Spinal cord (tissue), 10 donors: Measurements from ENCODE around the gene SAMD10. TPM values are rescaled to one million over a fixed set of nuclear protein-coding genes. Genes with fewer than 3 reads are reported as not detected.

Experiments
- DNase-seq, 6 donors: peaks; one replicate each; pipeline versions ENCODE4 v3.0.0 to v3.0.0-alpha.2; 2013 to 2015; ENCODE audit warnings: low spot score in 6 of 6, low read depth in 4 of 6
- H3K27ac ChIP-seq: one replicate; pipeline ENCODE4 v1.5.1; 2013; ENCODE audit warnings: low read depth, low read length, control low read depth
- H3K27me3 ChIP-seq: one replicate; pipeline ENCODE4 v1.6.1; 2013; ENCODE audit warnings: low read length; ENCODE audit not compliant: control insufficient read depth, insufficient read depth
- H3K36me3 ChIP-seq: one replicate; pipeline ENCODE4 v1.6.1; 2013; ENCODE audit warnings: low read length; ENCODE audit not compliant: control insufficient read depth, insufficient read depth
- H3K4me1 ChIP-seq: one replicate; pipeline ENCODE4 v1.6.1; 2013; ENCODE audit warnings: low read length; ENCODE audit not compliant: control insufficient read depth, insufficient read depth
- H3K4me3 ChIP-seq: one replicate; pipeline ENCODE4 v1.5.1; 2013; ENCODE audit warnings: low read depth, low read length, control low read depth
- H3K9me3 ChIP-seq: one replicate; pipeline ENCODE4 v1.6.1; 2013; ENCODE audit warnings: low read length; ENCODE audit not compliant: control insufficient read depth, insufficient read depth
- WGBS: methylation state at CpG from one replicate; pipeline ENCODE4 v1.1.5; 2013; ENCODE audit warnings: missing lambda C conversion rate; ENCODE audit not compliant: insufficient coverage; 5-methylcytosine and 5-hydroxymethylcytosine counted together
- polyA plus RNA-seq, 2 donors: library from polyadenylated mRNA; unstranded; fragments of 120-200 nt; gene quantifications; one replicate each; pipeline ENCODE4 v1.2.1, GENCODE V29; 2013; ENCODE audit not compliant: insufficient read length in 2 of 2
- total RNA-seq, 2 donors: library from RNA; depleted of rRNA in 1 of 2; stranded (reverse); fragments of 120-200 nt in 1 of 2; fragments of >200 nt in 1 of 2; gene quantifications; one replicate each; pipeline versions ENCODE4 v1.2.3 to v1.2.4, GENCODE V29; 2013 to 2014
- donor health status: healthy.

SAMD10 gene
- total and polyA plus RNA-seq, 4 donors: 6.9 to 42.9 (median 24.1) TPM

DNA sequence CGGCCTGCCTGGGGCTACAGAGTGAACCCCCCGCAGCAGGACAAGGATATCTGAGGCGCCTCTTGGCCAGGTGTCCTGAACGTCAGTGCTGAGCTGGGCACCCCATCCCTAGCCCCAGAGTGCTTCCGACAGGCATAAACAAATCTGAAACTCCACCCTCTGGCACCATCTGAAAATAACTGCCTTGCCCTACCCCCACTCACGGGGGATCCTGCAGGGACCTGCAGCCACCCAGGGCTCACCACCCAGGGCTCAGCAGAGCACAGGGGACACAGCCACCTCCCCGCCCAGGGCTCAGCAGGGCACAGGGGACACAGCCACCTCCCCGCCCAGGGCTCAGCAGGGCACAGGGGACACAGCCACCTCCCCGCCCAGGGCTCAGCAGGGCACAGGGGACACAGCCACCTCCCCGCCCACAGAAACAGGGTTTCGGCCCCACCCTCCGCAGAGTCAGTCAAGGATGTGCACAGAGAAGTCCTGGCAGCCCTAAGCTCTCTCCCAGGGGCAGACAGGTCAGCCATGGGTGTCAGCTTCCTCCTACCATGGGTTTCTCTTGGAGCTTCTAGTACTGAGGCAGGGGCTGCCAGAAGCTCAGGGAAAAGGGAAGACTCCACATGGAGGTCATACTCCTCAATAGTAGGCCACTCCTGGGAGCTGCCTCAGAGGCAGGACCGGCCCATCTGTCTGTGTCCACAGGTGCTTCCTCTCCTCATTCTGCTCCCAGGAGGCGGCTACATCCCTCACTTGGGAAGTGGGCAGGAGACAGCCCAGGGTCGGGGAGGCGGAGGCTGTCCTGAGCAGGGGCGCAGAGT, 27.8 kb downstream of the SAMD10 start:
- no peak for DNase-seq
- Histone ChIP-seq H3K4me3 (no peak overlapping the region), H3K9me3 (no peaks in the 10 kb centered on the region), H3K27me3 (no peaks in the 10 kb centered on the region), H3K27ac (no peak overlapping the region), H3K4me1 (peaks cover 80% of the 10 kb centered on the region), H3K36me3 (peaks cover 58% of the 10 kb centered on the region)
- WGBS: 89% methylated on average over 16 of the region's 17 CpGs

DNA sequence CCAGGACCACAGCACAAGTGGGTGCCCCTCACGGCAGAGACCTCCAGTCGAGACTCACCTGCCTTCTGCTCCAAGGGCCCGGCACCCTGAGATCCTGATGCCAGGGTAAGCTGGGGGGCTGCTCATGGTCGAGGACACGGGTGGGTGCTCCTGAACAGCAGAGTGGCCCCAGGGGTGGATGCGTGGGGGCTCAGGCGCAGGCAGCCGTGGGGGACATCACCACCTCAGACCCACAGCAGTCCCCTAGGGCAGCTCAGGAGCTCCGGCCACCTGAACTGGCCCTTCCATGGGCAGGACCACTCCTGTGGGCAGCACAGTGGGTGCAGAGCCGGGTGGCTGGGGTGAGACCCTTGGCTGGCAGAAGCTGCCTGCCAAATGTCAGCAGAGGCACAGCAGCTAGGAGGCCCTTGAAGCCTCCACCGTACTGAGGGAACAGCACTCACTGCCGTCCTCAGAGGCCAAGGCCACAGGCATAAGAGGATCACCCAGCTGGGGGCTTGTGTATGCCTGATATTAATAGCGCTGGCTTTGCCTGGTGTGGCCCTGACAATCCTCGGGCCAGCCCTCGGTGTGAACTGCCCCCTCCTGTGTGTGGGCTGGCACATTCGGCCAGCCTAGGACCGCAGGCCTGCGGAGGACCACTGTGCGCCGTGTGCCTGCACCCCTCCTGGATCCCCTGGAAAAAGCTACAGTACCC, 28.6 kb downstream of the SAMD10 start:
- WGBS: 86% methylated on average over 20 of the region's 20 CpGs
- H3K27ac ChIP-seq: peak overlapping the region; percentile 92
- no peaks in the 10 kb centered on the region for H3K27me3 ChIP-seq
- H3K4me1 ChIP-seq: peaks cover 81% of the 10 kb centered on the region
- DNase-seq: no peak
- H3K4me3 ChIP-seq: no peak overlapping the region
- no peaks in the 10 kb centered on the region for H3K9me3 ChIP-seq
- H3K36me3 ChIP-seq: peaks cover 66% of the 10 kb centered on the region

DNA sequence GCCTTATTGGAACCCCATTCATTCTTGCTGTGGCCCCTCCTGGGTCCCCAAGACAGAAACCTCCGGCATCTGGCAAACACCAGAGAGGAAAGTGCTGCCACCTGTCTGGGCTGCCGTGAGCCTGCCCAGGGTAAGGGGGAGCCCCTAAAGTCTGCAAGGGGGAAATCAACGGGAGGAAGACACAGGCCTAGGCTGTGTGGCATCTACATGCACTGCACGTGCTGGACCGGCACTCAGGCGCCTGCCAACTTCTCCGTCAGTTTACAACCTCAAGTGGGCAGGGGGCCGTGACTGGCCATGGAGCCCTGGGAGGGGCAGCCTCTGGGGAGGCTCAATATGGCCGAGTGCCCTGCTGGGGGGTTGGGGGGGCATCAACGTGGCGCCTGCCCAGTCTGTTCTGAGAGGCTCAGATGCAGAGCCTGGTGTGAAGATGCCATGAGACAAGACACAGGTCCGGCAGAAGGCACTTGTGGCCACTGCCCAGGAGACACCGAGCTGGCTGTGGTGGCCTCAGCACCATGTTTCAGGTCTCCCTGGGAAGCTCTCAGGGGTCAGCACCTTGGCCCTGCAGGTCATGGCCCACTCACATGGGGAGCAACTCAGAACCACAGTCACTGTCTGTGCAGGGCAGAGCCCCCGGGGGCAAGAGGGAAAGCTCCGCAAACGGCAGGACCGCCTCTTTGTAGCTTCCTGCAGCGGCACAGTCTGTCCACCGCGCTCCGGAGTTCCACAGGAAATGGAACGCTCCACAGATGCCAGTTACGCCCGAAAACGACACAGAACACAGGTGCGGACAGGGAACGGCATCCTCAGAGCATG, 31.6 kb downstream of the SAMD10 start:
- peak in 2 of 6 donors; percentile 48 to 50 for DNase-seq
- Histone ChIP-seq H3K27me3 (no peaks in the 10 kb centered on the region), H3K4me1 (peaks cover 69% of the 10 kb centered on the region), H3K36me3 (peaks cover 80% of the 10 kb centered on the region), H3K27ac (peak overlapping the region; percentile 92), H3K4me3 (no peak overlapping the region), H3K9me3 (no peaks in the 10 kb centered on the region)
- 29% methylated on average over 27 of the region's 27 CpGs for WGBS

DNA sequence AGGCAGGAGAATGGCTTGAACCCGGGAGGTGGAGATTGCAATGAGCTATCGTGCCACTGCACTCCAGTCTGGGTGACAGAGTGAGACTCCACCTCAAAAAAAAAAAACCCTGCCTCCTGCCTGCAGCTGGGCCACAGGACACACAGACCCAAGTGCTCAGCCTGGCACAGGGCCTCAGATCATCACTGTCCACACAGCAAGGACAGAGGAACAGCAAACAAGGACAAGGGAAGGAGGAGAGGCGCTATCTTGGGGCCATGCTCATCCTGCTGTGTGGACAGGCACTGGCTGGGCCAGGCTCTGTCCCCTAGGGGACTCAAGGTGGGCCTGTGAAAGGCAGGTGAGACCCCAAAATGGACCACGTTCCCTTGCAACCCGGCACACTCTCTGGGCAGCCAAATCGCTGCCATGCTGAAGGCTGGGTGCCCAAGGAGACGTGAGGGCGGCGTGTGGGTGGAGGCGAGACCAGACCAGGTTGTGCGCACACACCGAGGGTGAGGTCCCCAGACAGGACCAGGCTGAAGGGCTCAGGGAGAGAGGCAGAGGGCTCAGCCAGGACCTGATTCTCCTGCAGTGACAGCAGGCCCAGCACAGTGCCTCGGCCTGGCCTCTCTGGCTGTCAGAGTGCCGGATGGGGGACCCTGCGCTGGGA, 32.3 kb downstream of the SAMD10 start:
- Histone ChIP-seq H3K27me3 (no peaks in the 10 kb centered on the region), H3K4me3 (no peak overlapping the region), H3K4me1 (peaks cover 65% of the 10 kb centered on the region), H3K36me3 (peaks cover 80% of the 10 kb centered on the region), H3K27ac (peak overlapping the region; percentile 27), H3K9me3 (no peaks in the 10 kb centered on the region)
- DNase-seq: no peak
- WGBS: 74% methylated on average over 13 of the region's 15 CpGs

DNA sequence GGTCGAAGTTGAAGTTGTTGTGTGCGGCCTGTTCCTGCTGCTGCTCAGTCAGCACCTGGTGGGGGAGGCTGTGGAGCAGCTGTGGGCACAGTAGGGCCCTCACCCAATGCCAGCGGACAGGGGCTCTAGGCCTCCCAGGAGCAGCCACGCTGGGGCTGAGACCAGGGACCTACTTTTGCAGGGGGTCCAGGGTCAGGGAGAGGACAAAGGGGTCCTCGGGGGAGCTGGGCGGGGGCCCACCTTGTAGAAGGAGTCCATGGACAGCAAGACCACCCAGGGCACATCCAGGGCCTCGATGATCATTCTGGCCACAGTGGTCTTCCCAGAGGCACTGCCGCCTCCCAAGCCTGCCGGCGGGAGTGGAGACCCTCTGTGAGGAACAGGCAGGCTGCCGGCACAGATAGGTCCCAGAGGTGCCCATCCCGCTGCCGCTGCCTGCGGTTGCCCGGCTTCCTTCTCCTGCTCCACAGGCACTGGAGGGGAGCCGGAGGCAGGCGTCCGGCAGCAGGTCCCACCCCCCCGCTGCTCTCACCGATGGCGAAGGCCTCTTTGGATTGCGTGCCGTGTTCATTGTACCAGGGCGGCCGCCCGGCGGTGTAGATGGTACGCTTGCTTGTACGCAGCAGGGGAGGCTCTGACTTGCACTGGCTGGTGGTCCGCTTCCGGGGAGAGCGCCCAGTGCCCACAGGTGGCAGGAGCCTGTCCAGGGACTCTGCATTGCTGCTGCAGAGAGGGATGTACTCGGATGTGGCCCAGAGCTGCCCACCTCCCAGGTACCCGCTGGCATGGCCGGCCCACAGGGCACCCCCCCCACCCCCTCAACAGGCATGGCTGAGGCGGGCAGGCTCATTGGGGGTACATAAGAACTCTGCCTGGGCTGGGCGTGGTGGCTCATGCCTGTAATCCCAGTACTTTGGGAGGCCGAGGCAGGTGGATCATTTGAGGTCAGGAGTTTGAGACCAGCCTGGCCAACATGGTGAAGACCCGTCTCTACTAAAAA, 33.2 kb downstream of the SAMD10 start:
- no peak overlapping the region for H3K27ac ChIP-seq
- H3K36me3 ChIP-seq: peaks cover 77% of the 10 kb centered on the region

DNA sequence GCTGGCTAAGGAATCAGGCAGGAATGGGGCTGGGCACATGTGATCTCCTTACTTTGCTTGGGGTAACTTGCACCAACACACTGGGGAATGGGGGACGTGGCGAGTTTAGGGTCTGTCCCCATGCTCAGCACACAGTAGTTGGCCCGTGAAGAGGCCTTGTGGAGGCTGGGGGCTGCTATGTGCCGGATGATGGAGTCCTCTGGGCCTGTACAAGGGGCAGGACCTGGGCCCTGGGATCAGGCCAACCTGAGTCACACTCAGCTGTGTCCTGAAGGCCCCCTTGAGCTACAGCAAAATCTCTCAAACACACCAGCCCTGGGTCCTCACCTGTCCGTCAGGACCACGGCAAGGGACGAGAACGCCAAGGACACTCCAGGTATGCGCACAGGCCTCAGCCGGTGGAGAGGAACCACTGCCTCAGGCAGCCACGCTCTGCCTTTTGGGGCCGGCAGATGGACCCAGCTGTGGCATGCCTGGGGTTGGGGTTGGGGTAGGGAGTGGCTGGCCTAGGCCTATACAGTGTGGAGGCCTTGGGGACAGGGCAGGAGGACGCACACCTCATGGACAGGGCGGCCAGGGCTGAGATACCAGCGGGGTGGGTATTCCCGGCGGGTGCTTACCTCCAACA, 34.3 kb downstream of the SAMD10 start:
- peaks cover 79% of the 10 kb centered on the region for H3K36me3 ChIP-seq
- peaks cover 47% of the 10 kb centered on the region for H3K4me1 ChIP-seq
- H3K4me3 ChIP-seq: no peak overlapping the region
- H3K27me3 ChIP-seq: no peaks in the 10 kb centered on the region
- H3K27ac ChIP-seq: no peak overlapping the region
- no peaks in the 10 kb centered on the region for H3K9me3 ChIP-seq
- no peak for DNase-seq
- 98% methylated on average over 17 of the region's 17 CpGs for WGBS

More for the DNA sequence above, 33.2 kb downstream of the SAMD10 start:
- H3K4me1 ChIP-seq: peaks cover 57% of the 10 kb centered on the region
- DNase-seq: no peak
- H3K27me3 ChIP-seq: no peaks in the 10 kb centered on the region
- H3K4me3 ChIP-seq: no peak overlapping the region
- WGBS: 91% methylated on average over 35 of the region's 39 CpGs
- no peaks in the 10 kb centered on the region for H3K9me3 ChIP-seq

GRCh38 chr20:63944078-63944941, 35.1 kb downstream of the SAMD10 start:
- Histone ChIP-seq H3K4me3 (no peak overlapping the region), H3K4me1 (peaks cover 38% of the 10 kb centered on the region), H3K36me3 (peaks cover 79% of the 10 kb centered on the region), H3K27ac (no peak overlapping the region), H3K9me3 (no peaks in the 10 kb centered on the region), H3K27me3 (no peaks in the 10 kb centered on the region)
- 94% methylated on average over 34 of the region's 35 CpGs for WGBS
- DNase-seq: no peak

DNA sequence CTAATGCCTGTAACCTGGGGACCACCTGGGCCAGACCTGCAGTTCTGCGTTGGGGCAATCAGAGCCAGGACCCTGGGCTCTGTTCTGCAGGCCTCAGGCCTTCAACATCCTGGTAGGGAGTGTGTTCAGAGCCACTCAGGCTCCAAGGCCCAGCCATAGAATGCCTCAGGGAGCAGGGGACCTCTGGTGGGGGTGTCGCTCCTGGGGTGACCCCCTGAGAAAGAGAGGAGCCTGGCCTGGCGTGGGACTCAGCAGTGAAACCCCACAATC, 35.7 kb downstream of the SAMD10 start:
- H3K9me3 ChIP-seq: no peaks in the 10 kb centered on the region
- WGBS: 95% methylated on average over 2 of the region's 3 CpGs
- peaks cover 33% of the 10 kb centered on the region for H3K4me1 ChIP-seq
- no peak for DNase-seq
- no peaks in the 10 kb centered on the region for H3K27me3 ChIP-seq
- H3K4me3 ChIP-seq: no peak overlapping the region
- H3K27ac ChIP-seq: no peak overlapping the region
- peaks cover 83% of the 10 kb centered on the region for H3K36me3 ChIP-seq
